Right renal cortex interstitium (tissue), 3 donors: ENCODE results near the gene AK8. TPM values are rescaled to one million over a fixed set of nuclear protein-coding genes. Genes with fewer than 3 reads are reported as not detected.
A peak's percentile ranks its signal among the peaks of the same experiment; 100 is the strongest.

Experiments
- DNase-seq, 3 donors: peaks; one replicate each; pipeline ENCODE4 v3.0.0-alpha.2; 2013; ENCODE audit warnings: low read depth in 3 of 3, low spot score in 2 of 3
- polyA plus RNA-seq, 3 donors: library from polyadenylated mRNA; unstranded; fragments of 120-200 nt; gene quantifications; one replicate each; pipeline ENCODE4 v1.2.1, GENCODE V29; 2013; ENCODE audit not compliant: insufficient read length in 3 of 3

AK8 gene
- polyA plus RNA-seq, 3 donors: 3.2 to 3.8 (median 3.4) TPM

DNA sequence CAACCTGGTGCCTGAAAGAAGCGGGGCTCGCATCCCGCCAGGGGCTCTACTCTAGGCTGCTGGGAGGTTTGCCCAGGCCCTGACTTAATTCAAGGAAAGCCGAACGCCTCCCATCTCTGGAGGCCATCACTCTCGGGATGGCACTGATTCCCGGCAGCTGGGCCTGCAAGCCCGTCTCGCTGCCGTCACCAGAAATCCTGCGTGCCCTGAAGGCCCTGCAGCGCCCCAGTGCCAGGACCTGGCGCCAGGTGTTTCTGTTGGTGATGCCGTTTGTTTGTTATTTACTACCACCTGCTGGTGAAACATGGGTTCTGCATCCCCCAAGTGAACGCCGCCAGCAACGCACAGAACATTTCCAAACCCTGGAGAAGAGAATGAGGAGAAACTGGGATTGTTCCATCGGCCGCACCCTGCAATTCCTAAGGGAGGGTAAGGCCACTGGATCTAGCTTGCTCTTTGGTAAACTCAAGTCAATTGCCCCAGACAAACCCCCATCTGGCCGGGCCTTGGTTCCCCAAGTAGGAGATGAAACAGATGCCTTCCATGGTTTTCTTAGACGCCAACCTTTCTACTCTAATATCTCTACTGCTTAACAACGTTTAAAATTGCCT, 77.9 kb downstream of the AK8 start:
- peak; percentile 39 to 54 (median 52) for DNase-seq

- no peak for DNase-seq
Observed at GRCh38 chr9:132798817-132799790, 79.0 kb downstream of the AK8 start.

GRCh38 chr9:132797861-132798659, 80.0 kb downstream of the AK8 start:
- DNase-seq: no peak

DNA sequence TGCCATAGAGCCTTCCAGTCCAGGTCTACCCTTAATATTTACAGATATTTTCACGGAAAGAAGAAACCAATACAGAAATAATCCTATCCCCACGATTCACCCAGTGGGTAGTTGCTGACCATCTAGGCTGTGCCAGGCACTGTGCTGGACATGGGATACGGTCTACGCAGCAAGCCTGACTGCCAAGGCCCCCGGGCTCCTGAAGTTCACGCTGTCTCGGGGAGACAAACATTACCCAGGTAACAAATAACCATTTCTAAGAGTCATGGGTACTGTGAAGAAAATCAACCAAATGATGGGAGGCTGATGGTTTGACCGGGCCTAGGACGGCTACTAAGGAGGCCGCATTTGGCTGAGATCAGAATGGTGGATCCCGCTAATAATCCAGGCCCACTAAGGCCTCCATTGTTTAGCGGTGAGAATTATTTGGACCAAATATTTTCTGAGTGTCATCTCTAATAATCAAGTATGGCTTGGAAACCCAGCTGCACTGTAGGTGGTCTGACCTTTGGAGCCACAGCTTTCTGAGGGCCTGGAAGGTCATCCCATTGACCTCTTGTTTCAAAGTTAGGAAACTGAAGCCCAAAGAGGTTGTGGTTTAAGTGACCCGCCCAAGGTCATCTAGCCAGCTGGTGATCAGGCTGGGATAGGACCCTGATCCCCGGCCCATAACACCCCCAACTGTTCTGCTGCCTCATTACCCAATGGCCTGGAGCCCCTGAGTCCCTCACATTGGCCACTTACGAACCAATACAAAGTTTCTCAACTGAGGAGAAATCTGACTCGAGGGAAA, 82.4 kb downstream of the AK8 start:
- DNase-seq: no peak

DNA sequence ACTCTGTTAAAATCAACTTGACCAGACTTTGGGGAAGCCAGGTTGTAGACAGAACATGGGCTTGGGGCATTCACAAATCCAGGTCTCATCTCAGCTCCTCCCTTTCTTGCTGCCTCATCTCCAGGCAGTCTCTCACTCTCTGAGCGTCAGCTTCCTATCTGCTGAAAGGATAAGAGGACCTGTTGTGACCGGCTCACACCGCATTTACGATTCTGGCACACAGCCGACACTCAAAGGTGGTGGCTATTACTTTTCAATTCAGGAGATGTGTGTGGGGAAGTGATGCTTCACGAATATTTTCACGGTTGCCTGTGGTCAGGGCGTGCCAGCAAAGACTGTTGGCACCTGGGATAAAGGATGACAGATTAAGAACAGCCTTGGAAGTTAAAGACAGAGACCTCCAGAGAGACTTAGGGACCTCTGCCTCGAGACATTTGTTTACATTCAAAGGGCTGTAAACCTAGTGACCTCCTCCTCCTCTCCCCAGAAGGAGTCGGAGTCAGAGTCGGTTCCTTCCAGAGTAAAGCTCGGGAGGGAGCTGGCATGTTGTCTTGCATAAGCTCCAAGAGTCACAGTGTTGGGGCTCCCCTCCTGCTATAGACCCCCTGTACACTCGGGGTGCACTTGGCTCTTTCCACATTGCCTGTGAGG, 83.2 kb downstream of the AK8 start:
- no peak for DNase-seq

DNA sequence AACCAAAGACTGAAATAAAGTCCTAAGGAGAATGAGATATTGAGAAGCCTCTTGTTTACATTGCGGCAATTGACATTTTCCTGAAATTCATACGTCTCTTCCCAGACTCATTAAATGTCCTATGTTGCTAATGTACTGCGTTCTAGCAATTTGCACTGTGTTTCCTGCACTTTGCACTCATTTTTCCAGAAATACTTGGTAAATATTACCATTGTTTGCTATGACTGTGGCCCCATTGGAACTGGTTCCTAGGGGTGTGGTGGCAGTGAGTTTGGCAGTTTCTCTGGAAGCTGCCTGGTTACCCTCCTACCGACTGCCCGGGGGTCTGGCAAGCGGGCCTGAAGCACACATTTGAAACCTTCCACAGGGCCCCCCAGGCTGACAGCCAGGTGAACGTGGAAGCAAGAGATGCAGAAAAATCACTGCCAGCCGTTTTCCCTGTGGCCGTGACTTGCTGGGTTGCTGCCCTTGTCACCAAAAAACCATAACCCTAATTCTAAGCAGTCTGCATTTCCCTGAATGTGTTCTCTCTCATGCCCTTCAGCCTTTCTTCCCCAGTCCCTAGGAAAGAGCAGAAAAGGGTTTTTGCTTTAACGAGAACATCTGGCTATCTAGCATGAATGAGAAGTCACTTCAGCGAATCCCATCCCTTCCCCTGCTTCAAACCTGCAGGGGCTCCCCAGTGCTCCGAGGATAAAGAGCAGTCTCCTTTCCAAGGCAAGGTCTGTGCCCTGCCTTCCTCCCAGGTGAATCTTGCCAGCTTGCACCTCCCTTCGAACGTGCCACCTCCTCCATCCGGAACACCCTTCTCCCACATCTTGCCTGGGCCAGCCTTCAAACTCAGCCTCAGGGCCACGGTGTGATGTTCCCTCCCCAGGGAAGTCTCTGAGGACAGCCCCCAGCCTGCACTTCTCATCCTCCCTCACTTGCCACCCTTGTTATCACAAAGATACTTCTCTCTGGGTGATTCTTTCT, 84.2 kb downstream of the AK8 start:
- DNase-seq: no peak

DNA sequence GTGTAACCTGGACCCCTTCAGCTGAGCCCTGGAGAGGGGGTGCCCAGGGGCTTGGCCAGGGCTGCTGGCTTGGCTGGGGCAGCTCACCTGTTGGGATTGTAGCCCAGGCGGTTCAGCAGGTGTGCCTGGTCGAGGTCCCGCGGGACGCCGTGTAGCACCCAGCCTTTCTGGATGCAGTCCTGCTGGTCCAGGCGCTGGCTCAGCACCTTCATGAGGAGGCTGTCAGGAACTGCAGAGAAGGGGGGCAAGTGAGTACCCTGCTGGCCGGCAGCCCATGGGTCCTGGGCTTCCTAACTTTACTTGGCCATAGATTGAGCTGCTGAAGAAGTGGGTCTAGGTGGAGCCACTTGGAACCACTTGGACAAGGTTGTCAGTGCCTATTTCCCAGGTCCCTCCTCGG, 85.5 kb downstream of the AK8 start:
- no peak for DNase-seq

- DNase-seq: no peak
Observed at GRCh38 chr9:132791699-132792240, 86.3 kb downstream of the AK8 start.

- no peak for DNase-seq
Observed at GRCh38 chr9:132789719-132790118, 88.4 kb downstream of the AK8 start.

GRCh38 chr9:132788378-132788777, 89.7 kb downstream of the AK8 start:
- no peak for DNase-seq

- no peak for DNase-seq
Observed at GRCh38 chr9:132787748-132788159, 90.3 kb downstream of the AK8 start.

GRCh38 chr9:132784286-132784830, 93.7 kb downstream of the AK8 start:
- no peak for DNase-seq

DNA sequence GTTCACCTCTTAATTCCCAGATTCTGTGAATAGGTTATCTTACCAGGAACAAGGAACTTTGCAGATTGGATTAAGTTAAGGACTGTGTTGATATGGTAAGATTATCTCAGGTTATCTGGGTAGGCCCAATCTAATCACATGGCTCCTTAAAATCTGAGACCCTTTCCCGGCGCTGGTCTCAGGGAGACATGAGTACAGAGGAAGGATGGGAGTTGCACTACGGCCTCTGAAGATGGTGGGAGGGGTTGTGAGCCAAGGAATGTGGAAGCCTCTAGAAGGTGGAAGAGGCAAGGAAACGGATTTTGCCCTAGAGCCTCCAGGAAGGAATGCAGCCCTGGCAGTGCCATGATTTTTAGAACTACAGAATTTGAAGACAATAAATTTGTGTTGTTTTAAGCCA, 95.1 kb downstream of the AK8 start:
- DNase-seq: no peak

- DNase-seq: no peak
Observed at GRCh38 chr9:132782037-132782436, 96.0 kb downstream of the AK8 start.

- no peak for DNase-seq
Observed at GRCh38 chr9:132780230-132781007, 97.7 kb downstream of the AK8 start.

- no peak for DNase-seq
Observed at GRCh38 chr9:132776891-132777290, 101.2 kb downstream of the AK8 start.

GRCh38 chr9:132776268-132776667, 101.8 kb downstream of the AK8 start:
- no peak for DNase-seq
